Activated CD8-positive, alpha-beta memory T cell treated with anti-CD3 and anti-CD28 coated beads, Interleukin-2, amount 10 ng/mL, durations not matched to agents 7 days and 5 days (primary cell): ENCODE data around the gene PHC1. TPM values are rescaled to one million over a fixed set of nuclear protein-coding genes. Genes with fewer than 3 reads are reported as not detected.
"Not testable (repeated sequence)": the region's sequence is repeated elsewhere in the genome, so short reads cannot be mapped to it uniquely, and the experiment has no call there.

Experiments used
- ATAC-seq: fragments of 150-1000 bp; cut with Tn5 transposase; one replicate; pipeline ENCODE4 v1.10.0; 2021; ENCODE audit warnings: moderate library complexity
- CTCF ChIA-PET: fragments of 350-600 bp; sonication (Branson Sonifier 250); formaldehyde crosslinking; loops from one replicate; lab custom pipeline; 2021; ENCODE audit warnings: antibody characterized with exemption; lab: Charles Lee
- DNase-seq: peaks from one replicate; pipeline ENCODE4 v3.0.0-alpha.2; 2020
- H3K27ac Mint-ChIP-seq: one replicate; pipeline ENCODE4 v1.8.0; 2021; ENCODE audit warnings: mild to moderate bottlenecking, mixed read lengths
- H3K27me3 Mint-ChIP-seq: one replicate; pipeline ENCODE4 v1.8.0; 2021; ENCODE audit warnings: mixed read lengths
- H3K36me3 Mint-ChIP-seq: one replicate; pipeline ENCODE4 v1.8.0; 2021; ENCODE audit warnings: mild to moderate bottlenecking, mixed read lengths
- H3K4me1 Mint-ChIP-seq: one replicate; pipeline ENCODE4 v1.8.0; 2021; ENCODE audit warnings: mixed read lengths
- H3K4me3 Mint-ChIP-seq: one replicate; pipeline ENCODE4 v1.8.0; 2021; ENCODE audit warnings: mild to moderate bottlenecking, moderate library complexity, mixed read lengths
- H3K9me3 Mint-ChIP-seq: one replicate; pipeline ENCODE4 v1.8.0; 2022; ENCODE audit warnings: low read depth, mixed read lengths
- total RNA-seq, 2 experiments: library from RNA; stranded (reverse); gene quantifications; one replicate each; pipeline ENCODE4 v1.2.3, GENCODE V29; 2021

PHC1 gene
- total RNA-seq, 2 experiments from 2014 or later: 5.1 to 9.2 TPM

DNA sequence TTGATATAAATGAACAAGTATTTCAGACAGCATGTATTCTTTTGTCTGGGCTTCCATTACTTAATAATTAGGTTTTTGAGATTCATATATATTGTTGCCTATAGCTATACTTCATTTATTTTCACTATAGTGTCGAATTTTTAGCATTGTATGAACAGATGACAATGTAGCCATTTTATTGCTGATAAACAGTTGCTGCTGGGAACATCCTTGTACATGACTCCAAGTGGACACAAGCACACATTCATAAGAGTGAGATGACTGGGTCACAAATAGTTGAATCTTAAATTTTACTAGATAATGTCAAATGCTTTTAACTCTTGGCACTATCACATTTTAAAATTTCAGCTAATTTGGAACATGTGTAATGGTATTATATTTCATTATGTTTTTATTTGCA is 19.3 kb upstream of the PHC1 start:
- DNase-seq: no peak
- CTCF ChIA-PET: interaction anchor here (0.9 to 1.7 kb wide), 3 partner anchors 8 to 238 kb away, joined by 3 to 6 read pairs (median 5); no protein-coding TSS in a partner anchor
- Mint-ChIP-seq H3K36me3 (no peaks in the 10 kb centered on the region), H3K27me3 (peaks cover 16% of the 10 kb centered on the region), H3K4me3 (no peak overlapping the region), H3K9me3 (no peaks in the 10 kb centered on the region), H3K27ac (no peak overlapping the region), H3K4me1 (peaks cover 5% of the 10 kb centered on the region)
- no peak for ATAC-seq

- peaks cover 16% of the 10 kb centered on the region for H3K27me3 Mint-ChIP-seq
- H3K4me3 Mint-ChIP-seq: no peak overlapping the region
- ATAC-seq (no peak), DNase-seq (no peak)
- no peaks in the 10 kb centered on the region for H3K9me3 Mint-ChIP-seq
- H3K4me1 Mint-ChIP-seq: no peaks in the 10 kb centered on the region
- no peaks in the 10 kb centered on the region for H3K36me3 Mint-ChIP-seq
- CTCF ChIA-PET: no interaction called here
- no peak overlapping the region for H3K27ac Mint-ChIP-seq
Observed at GRCh38 chr12:8897081-8897480, 17.2 kb upstream of the PHC1 start.

GRCh38 chr12:8899830-8900229 is 14.5 kb upstream of the PHC1 start:
- H3K27me3 Mint-ChIP-seq: peaks cover 18% of the 10 kb centered on the region
- DNase-seq (no peak), ATAC-seq (no peak)
- no peaks in the 10 kb centered on the region for H3K9me3 Mint-ChIP-seq
- H3K4me3 Mint-ChIP-seq: no peak overlapping the region
- H3K4me1 Mint-ChIP-seq: no peaks in the 10 kb centered on the region
- CTCF ChIA-PET: interaction anchor here (1.4 kb wide), 1 partner anchor 9 kb away, joined by 5 read pairs; no protein-coding TSS in a partner anchor
- H3K36me3 Mint-ChIP-seq: no peaks in the 10 kb centered on the region
- H3K27ac Mint-ChIP-seq: no peak overlapping the region

- CTCF ChIA-PET, H3K27ac Mint-ChIP-seq, H3K9me3 Mint-ChIP-seq, ATAC-seq, DNase-seq, H3K4me3 Mint-ChIP-seq, H3K4me1 Mint-ChIP-seq, H3K36me3 Mint-ChIP-seq: not testable (repeated sequence)
- H3K27me3 Mint-ChIP-seq: peaks cover 25% of the 10 kb centered on the region
Observed at GRCh38 chr12:8902703-8903102, 11.6 kb upstream of the PHC1 start.

DNA sequence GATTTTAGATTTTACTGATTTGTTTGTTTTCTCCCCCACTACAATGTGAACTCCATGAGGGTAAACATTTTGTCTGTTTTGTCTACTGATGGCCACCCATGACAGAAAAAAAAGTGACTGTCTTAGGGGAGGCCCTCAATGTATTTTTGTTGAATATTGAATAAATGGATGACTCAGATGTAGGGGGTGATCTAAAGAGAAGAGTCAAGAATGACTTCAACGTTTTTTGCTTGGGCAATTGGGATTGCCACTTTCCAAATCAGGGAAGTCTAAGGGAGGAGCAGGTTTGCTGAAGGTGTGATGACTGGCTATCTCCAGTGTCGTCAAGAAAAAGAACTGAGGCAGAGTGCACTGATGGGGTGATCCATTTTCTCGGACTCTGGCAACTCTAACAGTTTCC is 10.7 kb upstream of the PHC1 start:
- Mint-ChIP-seq H3K27me3 (peaks cover 25% of the 10 kb centered on the region), H3K27ac (no peak overlapping the region), H3K4me1 (no peaks in the 10 kb centered on the region), H3K9me3 (no peaks in the 10 kb centered on the region), H3K4me3 (no peak overlapping the region), H3K36me3 (no peaks in the 10 kb centered on the region)
- no peak for ATAC-seq
- DNase-seq: no peak
- CTCF ChIA-PET: no interaction called here

- no peak for DNase-seq
- no peaks in the 10 kb centered on the region for H3K4me1 Mint-ChIP-seq
- peaks cover 22% of the 10 kb centered on the region for H3K27me3 Mint-ChIP-seq
- H3K27ac Mint-ChIP-seq: no peak overlapping the region
- no peaks in the 10 kb centered on the region for H3K36me3 Mint-ChIP-seq
- no peaks in the 10 kb centered on the region for H3K9me3 Mint-ChIP-seq
- no peak for ATAC-seq
- CTCF ChIA-PET: interaction anchor here (1.1 kb wide), 1 partner anchor 10 kb away, joined by 3 read pairs; no protein-coding TSS in a partner anchor
- no peak overlapping the region for H3K4me3 Mint-ChIP-seq
Observed at GRCh38 chr12:8904665-8905064, 9.6 kb upstream of the PHC1 start.

DNA sequence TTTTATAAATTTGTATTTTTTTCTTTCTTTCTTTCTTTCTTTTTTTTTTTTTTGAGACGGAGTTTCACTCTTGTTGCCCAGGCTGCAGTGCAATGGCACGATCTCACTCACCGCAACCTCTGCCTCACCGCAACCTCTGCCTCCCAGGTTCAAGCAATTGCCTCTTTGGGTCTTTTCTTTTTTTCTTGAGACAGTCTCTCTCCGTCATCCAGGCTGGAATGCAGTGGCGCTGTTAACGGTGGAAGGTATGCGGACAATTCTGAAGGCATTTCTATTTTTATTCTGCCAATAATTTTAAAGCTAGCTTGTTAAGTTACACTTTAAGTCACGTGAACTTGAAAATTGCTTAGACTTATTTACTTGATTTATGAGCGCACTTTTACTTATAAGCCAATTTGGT is 8.8 kb upstream of the PHC1 start:
- H3K36me3 Mint-ChIP-seq: no peaks in the 10 kb centered on the region
- no peaks in the 10 kb centered on the region for H3K9me3 Mint-ChIP-seq
- H3K27me3 Mint-ChIP-seq: peaks cover 22% of the 10 kb centered on the region
- no peaks in the 10 kb centered on the region for H3K4me1 Mint-ChIP-seq
- DNase-seq (no peak), ATAC-seq (no peak)
- CTCF ChIA-PET: interaction anchor here (1.1 kb wide), 1 partner anchor 11 kb away, joined by 3 read pairs; no protein-coding TSS in a partner anchor
- no peak overlapping the region for H3K4me3 Mint-ChIP-seq
- no peak overlapping the region for H3K27ac Mint-ChIP-seq

- Mint-ChIP-seq H3K4me3 (no peak overlapping the region), H3K4me1 (no peaks in the 10 kb centered on the region), H3K27ac (no peak overlapping the region), H3K36me3 (no peaks in the 10 kb centered on the region), H3K9me3 (no peaks in the 10 kb centered on the region), H3K27me3 (peaks cover 24% of the 10 kb centered on the region)
- DNase-seq (no peak), ATAC-seq (no peak)
- CTCF ChIA-PET: no interaction called here
Observed at GRCh38 chr12:8906266-8907180, 7.8 kb upstream of the PHC1 start.

- no peak overlapping the region for H3K27ac Mint-ChIP-seq
- ATAC-seq (no peak), DNase-seq (no peak)
- H3K36me3 Mint-ChIP-seq: no peaks in the 10 kb centered on the region
- CTCF ChIA-PET: interaction anchor here (1.4 kb wide), 1 partner anchor 128 kb away, joined by 3 read pairs; no protein-coding TSS in a partner anchor
- no peaks in the 10 kb centered on the region for H3K9me3 Mint-ChIP-seq
- H3K4me3 Mint-ChIP-seq: no peak overlapping the region
- peaks cover 25% of the 10 kb centered on the region for H3K27me3 Mint-ChIP-seq
- H3K4me1 Mint-ChIP-seq: no peaks in the 10 kb centered on the region
Observed at GRCh38 chr12:8907513-8907912, 6.8 kb upstream of the PHC1 start.

GRCh38 chr12:8909752-8910151 is 4.6 kb upstream of the PHC1 start:
- ATAC-seq: no peak
- H3K36me3 Mint-ChIP-seq: no peaks in the 10 kb centered on the region
- CTCF ChIA-PET: no interaction called here
- no peak for DNase-seq
- H3K4me3 Mint-ChIP-seq: no peak overlapping the region
- H3K27ac Mint-ChIP-seq: no peak overlapping the region
- H3K9me3 Mint-ChIP-seq: no peaks in the 10 kb centered on the region
- H3K27me3 Mint-ChIP-seq: peaks cover 30% of the 10 kb centered on the region
- H3K4me1 Mint-ChIP-seq: peaks cover 8% of the 10 kb centered on the region

- Mint-ChIP-seq H3K4me3 (no peak overlapping the region), H3K27ac (no peak overlapping the region), H3K27me3 (peaks cover 21% of the 10 kb centered on the region), H3K4me1 (peaks cover 8% of the 10 kb centered on the region), H3K9me3 (no peaks in the 10 kb centered on the region), H3K36me3 (no peaks in the 10 kb centered on the region)
- DNase-seq (no peak), ATAC-seq (no peak)
- CTCF ChIA-PET: interaction anchor here (1.0 to 1.8 kb wide), 4 partner anchors 51 to 130 kb away, joined by 4 read pairs; no protein-coding TSS in a partner anchor
Observed at GRCh38 chr12:8911606-8912268, 2.6 kb upstream of the PHC1 start.

GRCh38 chr12:8912914-8913313 is 1.4 kb upstream of the PHC1 start:
- no peaks in the 10 kb centered on the region for H3K36me3 Mint-ChIP-seq
- peak overlapping the region; percentile 76 for H3K4me3 Mint-ChIP-seq
- H3K4me1 Mint-ChIP-seq: peaks cover 8% of the 10 kb centered on the region
- ATAC-seq: no peak
- CTCF ChIA-PET: interaction anchor here (1.0 to 3.0 kb wide), 5 partner anchors 37 to 129 kb away, joined by 4 to 11 read pairs (median 4); partner anchors contain the start of gene M6PR
- peaks cover 18% of the 10 kb centered on the region for H3K27me3 Mint-ChIP-seq
- H3K9me3 Mint-ChIP-seq: no peaks in the 10 kb centered on the region
- no peak overlapping the region for H3K27ac Mint-ChIP-seq
- no peak for DNase-seq

DNA sequence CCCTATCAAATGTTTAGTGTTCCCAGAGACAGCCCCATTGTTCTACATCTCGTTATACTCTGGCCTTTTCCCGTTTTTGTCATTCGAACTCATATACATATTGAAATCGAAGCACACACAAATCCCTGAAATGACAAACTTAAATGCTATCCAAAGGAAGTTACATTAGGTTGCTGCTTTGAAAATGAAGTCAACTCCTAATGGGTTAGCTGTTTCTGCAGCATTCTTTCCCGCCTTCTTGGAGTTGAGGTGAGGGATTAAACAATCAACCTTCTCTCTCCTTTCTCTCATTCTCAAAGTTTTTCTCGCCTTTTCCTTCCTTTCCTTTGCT is 642 bp upstream of the PHC1 start:
- ATAC-seq (no peak), DNase-seq (no peak)
- H3K27me3 Mint-ChIP-seq: peaks cover 18% of the 10 kb centered on the region
- no peaks in the 10 kb centered on the region for H3K9me3 Mint-ChIP-seq
- peaks cover 8% of the 10 kb centered on the region for H3K4me1 Mint-ChIP-seq
- CTCF ChIA-PET: interaction anchor here (0.6 to 3.0 kb wide), 4 partner anchors 22 to 370 kb away, joined by 3 to 13 read pairs (median 7); partner anchors contain the start of gene M6PR
- peak overlapping the region; percentile 76 for H3K4me3 Mint-ChIP-seq
- H3K27ac Mint-ChIP-seq: peak overlapping the region; percentile 22
- H3K36me3 Mint-ChIP-seq: no peaks in the 10 kb centered on the region
